GM18517 (cell line): ENCODE data around the gene MORF4L1.

Source experiments
- ATAC-seq: cut with Tn5 transposase; IDR thresholded peaks from one replicate; pipeline ENCODE4 v1.9.1; 2021; ENCODE audit warnings: mild to moderate bottlenecking, moderate library complexity; ENCODE audit not compliant: unreplicated experiment

The MORF4L1 gene

DNA sequence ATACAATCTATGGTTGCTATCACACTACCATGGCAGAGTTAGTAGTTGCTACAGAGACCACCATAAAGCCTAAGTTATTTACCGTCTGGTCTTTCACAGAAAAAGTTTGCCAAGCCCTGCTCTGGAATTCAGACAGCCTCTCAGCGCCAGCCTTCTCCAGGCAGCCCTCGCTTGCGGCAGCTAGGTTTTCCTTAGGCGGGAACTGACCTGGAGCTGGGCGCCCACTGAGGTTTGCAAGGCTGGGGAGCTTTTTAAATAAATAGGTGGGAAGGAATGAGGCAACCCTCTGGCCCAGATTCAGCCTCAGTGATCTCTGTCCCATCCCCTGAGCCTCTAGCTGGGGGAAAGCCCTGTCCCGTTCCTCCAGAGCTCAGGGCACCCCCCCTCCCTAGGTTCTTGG, 71.0 kb downstream of the MORF4L1 start:
- ATAC-seq = no peak

- ATAC-seq = no peak
Measured at GRCh38 chr15:78944202-78944625, 71.5 kb downstream of the MORF4L1 start.

DNA sequence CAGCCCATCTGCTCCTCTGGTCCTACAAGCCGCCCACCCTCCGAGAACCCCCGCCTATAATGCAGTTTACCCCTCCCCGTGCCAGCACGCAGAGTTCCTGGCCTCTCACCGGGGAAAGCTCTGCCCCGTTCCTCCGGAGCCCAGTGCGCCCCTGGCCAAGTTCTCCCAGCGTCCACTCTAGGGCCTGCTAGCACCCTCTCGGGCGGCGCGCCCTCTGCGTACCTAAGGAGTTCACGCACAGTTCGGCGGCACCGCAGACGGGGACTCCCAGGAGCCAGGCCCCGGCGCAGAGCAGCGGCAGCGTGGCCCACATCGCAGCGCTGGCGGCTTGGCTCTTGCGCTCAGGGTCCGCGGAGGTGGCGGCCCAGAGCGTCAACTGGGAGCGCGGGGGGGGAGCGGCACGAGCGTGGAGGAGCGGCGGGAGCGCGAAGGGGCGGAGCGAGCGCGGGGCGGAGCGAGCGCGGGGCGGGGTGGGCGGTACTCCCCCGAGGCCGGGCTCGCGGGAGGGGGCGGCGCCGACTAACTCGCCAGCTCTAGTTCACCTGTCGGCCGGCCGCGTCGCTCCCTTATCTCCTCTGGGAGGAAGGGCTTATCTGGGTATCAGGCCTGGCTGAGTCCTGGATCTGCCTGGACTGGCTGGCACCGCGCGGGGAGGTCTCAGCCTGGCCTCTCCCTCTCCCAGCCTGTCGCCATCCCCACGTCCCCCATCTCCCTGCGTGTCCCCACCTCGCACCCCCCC, 72.1 kb downstream of the MORF4L1 start, which contains the start of gene CTSH:
Gene CTSH, minus strand, starts transcription at position 378 of the 739 bp plus-strand sequence. Its CDS starts 65 bp downstream, at position 313.
- ATAC-seq = no peak

- no peak for ATAC-seq
Measured at GRCh38 chr15:78946493-78946892, 73.8 kb downstream of the MORF4L1 start.

- ATAC-seq = no peak
Measured at GRCh38 chr15:78947506-78947905, 74.8 kb downstream of the MORF4L1 start.
